Epithelial cell of prostate (primary cell): Measurements from ENCODE around the gene LGALS9.

Experiments used
- DNase-seq: peaks from one replicate; pipeline ENCODE4 v3.0.0-alpha.2; 2011; ENCODE audit warnings: low read depth, low spot score
- H3K27ac ChIP-seq: fragments of 450-650 bp; 2 replicates; pipeline ENCODE4 v1.5.1; 2017; ENCODE audit warnings: mild to moderate bottlenecking

The LGALS9 gene

GRCh38 chr17:27630607-27631410 lies at the start of gene LGALS9:
TSS of gene LGALS9 (plus strand) at chr17:27631188. CDS start at chr17:27631266, 78 bp downstream.
- no peak for DNase-seq

GRCh38 chr17:27582696-27583095 lies 48.3 kb upstream of the LGALS9 start:
- DNase-seq, result no peak

More at GRCh38 chr17:27630607-27631410, at the start of gene LGALS9:
- peak within 1 kb of the TSS; percentile 64 for H3K27ac ChIP-seq

GRCh38 chr17:27585153-27585681 lies 45.8 kb upstream of the LGALS9 start:
- no peak for DNase-seq

More at GRCh38 chr17:27582696-27583095, 48.3 kb upstream of the LGALS9 start:
- no peak overlapping the region for H3K27ac ChIP-seq

GRCh38 chr17:27585792-27586191 lies 45.2 kb upstream of the LGALS9 start:
- H3K27ac ChIP-seq, result no peak overlapping the region
- no peak for DNase-seq

More at GRCh38 chr17:27585153-27585681, 45.8 kb upstream of the LGALS9 start:
- H3K27ac ChIP-seq, result no peak overlapping the region

- DNase-seq, result no peak
- H3K27ac ChIP-seq, result no peak overlapping the region
These were observed 44.7 kb upstream of the LGALS9 start for GRCh38 chr17:27586203-27586721.

GRCh38 chr17:27588354-27588753 lies 42.6 kb upstream of the LGALS9 start:
- no peak overlapping the region for H3K27ac ChIP-seq
- no peak for DNase-seq

GRCh38 chr17:27590864-27591263 lies 40.1 kb upstream of the LGALS9 start:
- H3K27ac ChIP-seq, result no peak overlapping the region
- DNase-seq, result no peak

GRCh38 chr17:27591986-27592385 lies 39.0 kb upstream of the LGALS9 start:
- no peak for DNase-seq
- no peak overlapping the region for H3K27ac ChIP-seq

GRCh38 chr17:27593232-27593856 lies 37.6 kb upstream of the LGALS9 start:
- DNase-seq, result no peak
- H3K27ac ChIP-seq, result no peak overlapping the region

- no peak for DNase-seq
- no peak overlapping the region for H3K27ac ChIP-seq
These were observed 37.1 kb upstream of the LGALS9 start for GRCh38 chr17:27593857-27594255.

- H3K27ac ChIP-seq, result no peak overlapping the region
- no peak for DNase-seq
These were observed 35.8 kb upstream of the LGALS9 start for GRCh38 chr17:27595208-27595607.

GRCh38 chr17:27596096-27596495 lies 34.9 kb upstream of the LGALS9 start:
- H3K27ac ChIP-seq, result no peak overlapping the region
- no peak for DNase-seq

GRCh38 chr17:27596566-27597187 lies 34.3 kb upstream of the LGALS9 start:
- no peak overlapping the region for H3K27ac ChIP-seq

GRCh38 chr17:27597188-27597580 lies 33.8 kb upstream of the LGALS9 start:
- H3K27ac ChIP-seq, result no peak overlapping the region
- DNase-seq, result no peak

More at GRCh38 chr17:27596566-27597187, 34.3 kb upstream of the LGALS9 start:
- no peak for DNase-seq

GRCh38 chr17:27597783-27598320 lies 33.1 kb upstream of the LGALS9 start:
- H3K27ac ChIP-seq, result no peak overlapping the region
- DNase-seq, result no peak

GRCh38 chr17:27598337-27599050 lies 32.5 kb upstream of the LGALS9 start:
- DNase-seq, result no peak
- no peak overlapping the region for H3K27ac ChIP-seq

- DNase-seq, result no peak
- H3K27ac ChIP-seq, result peak overlapping the region; percentile 35
These were observed 30.5 kb upstream of the LGALS9 start for GRCh38 chr17:27600471-27600870.

GRCh38 chr17:27601069-27601974 lies 29.7 kb upstream of the LGALS9 start:
- DNase-seq, result peak; percentile 40
- peak overlapping the region; percentile 35 for H3K27ac ChIP-seq

GRCh38 chr17:27601975-27602302 lies 29.0 kb upstream of the LGALS9 start:
- no peak overlapping the region for H3K27ac ChIP-seq
- DNase-seq, result no peak
